ENCODE measurements around the gene ANO9.

The ANO9 gene

DNA sequence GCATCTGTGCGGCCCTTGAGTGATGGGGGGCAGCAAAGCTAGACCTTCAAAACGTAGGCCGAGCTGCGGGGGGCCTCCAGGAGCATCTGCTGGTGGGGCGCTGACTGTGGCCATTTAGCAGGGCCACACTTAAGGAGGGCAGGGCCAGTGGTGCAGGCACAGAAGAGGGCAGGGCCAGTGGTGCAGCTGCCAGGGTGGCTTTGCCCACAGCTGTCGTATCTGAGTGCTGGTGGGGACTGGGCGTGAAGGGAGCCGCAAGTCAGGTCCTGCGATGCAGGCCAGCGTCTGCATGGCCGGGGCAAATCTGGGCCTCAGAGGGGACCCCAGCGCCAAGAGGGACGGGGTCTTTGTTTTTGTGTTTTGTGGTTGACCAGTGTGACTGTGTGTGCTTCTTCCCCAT, 37.5 kb upstream of the ANO9 start:
- no peak overlapping the region for H3K4me2 ChIP-seq (ENCODE audit: low read length)
- H4K20me1 ChIP-seq (ENCODE audit: insufficient read depth, low read length), result no peaks in the 10 kb centered on the region
- H3K27me3 ChIP-seq (ENCODE audit: low read depth, low read length), result no peaks in the 10 kb centered on the region
- TF ChIP-seq, protein P1, sequence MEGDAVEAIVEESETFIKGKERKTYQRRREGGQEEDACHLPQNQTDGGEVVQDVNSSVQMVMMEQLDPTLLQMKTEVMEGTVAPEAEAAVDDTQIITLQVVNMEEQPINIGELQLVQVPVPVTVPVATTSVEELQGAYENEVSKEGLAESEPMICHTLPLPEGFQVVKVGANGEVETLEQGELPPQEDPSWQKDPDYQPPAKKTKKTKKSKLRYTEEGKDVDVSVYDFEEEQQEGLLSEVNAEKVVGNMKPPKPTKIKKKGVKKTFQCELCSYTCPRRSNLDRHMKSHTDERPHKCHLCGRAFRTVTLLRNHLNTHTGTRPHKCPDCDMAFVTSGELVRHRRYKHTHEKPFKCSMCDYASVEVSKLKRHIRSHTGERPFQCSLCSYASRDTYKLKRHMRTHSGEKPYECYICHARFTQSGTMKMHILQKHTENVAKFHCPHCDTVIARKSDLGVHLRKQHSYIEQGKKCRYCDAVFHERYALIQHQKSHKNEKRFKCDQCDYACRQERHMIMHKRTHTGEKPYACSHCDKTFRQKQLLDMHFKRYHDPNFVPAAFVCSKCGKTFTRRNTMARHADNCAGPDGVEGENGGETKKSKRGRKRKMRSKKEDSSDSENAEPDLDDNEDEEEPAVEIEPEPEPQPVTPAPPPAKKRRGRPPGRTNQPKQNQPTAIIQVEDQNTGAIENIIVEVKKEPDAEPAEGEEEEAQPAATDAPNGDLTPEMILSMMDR (IDR thresholded peaks at IDR 0.05; ENCODE audit: low read depth, low read length), result no peak
- H3K9ac ChIP-seq (ENCODE audit: low read length), result no peak overlapping the region
- H3K4me3 ChIP-seq (ENCODE audit: low read length), result no peak overlapping the region
- H3K79me2 ChIP-seq (ENCODE audit: low read length), result peaks cover 14% of the 10 kb centered on the region
- no peak overlapping the region for H2AFZ ChIP-seq (ENCODE audit: low read depth, low read length)
- no peak overlapping the region for H3K27ac ChIP-seq (ENCODE audit: low read length)
- H3K9me3 ChIP-seq (ENCODE audit: insufficient read depth, low read length), result no peaks in the 10 kb centered on the region
- peaks cover 8% of the 10 kb centered on the region for H3K36me3 ChIP-seq (replicated peaks; ENCODE audit: low read depth, low read length)
- H3K4me1 ChIP-seq (ENCODE audit: low read length), result no peaks in the 10 kb centered on the region

DNA sequence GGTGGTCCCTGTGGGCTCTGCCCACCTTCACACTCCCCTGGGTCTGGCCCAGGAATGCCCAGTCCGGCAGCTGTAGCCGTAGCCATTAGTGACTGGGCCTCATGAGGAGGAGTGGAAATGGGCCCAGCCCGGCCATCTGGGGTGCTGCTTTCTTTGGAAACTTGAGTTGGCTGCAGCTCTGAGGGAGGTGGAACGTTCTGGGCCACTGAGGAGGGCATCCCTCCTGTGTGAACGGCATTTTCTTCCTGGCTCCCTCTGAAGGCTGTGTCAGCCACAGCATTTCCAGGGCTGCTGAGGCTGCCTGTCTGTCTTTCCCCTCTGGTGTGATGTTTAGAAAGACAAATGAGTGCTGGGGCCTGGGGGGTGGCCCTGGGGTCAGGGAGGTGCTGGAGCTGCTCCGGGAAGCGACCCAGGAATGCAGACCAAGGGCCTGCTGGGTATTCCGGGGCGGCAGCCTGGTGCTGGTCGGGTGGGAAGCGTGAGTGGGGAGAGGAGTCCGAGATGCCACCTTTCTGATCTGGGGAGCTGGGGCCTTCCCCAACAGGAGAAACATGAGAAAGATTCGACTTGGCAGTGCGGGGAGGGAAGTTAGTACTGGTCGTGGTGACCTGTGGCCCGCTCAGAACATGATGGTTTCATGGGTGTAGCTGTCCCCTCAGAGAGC, 35.4 kb upstream of the ANO9 start:
- Histone ChIP-seq H2AFZ (ENCODE audit: low read depth, low read length) (no peak overlapping the region), H3K4me3 (ENCODE audit: low read length) (no peak overlapping the region), H3K27ac (ENCODE audit: low read length) (no peak overlapping the region), H3K27me3 (ENCODE audit: low read depth, low read length) (no peaks in the 10 kb centered on the region), H3K9ac (ENCODE audit: low read length) (no peak overlapping the region), H3K4me2 (ENCODE audit: low read length) (no peak overlapping the region), H3K79me2 (ENCODE audit: low read length) (peaks cover 9% of the 10 kb centered on the region), H3K9me3 (ENCODE audit: insufficient read depth, low read length) (no peaks in the 10 kb centered on the region), H4K20me1 (ENCODE audit: insufficient read depth, low read length) (no peaks in the 10 kb centered on the region), H3K36me3 (replicated peaks; ENCODE audit: low read depth, low read length) (peaks cover 8% of the 10 kb centered on the region), H3K4me1 (ENCODE audit: low read length) (no peaks in the 10 kb centered on the region)
- TF ChIP-seq EZH2phosphoT487 (IDR thresholded peaks at IDR 0.05; ENCODE audit: low read depth), result no peak
- TF ChIP-seq, protein P1 (IDR thresholded peaks at IDR 0.05; ENCODE audit: low read depth, low read length), result no peak

DNA sequence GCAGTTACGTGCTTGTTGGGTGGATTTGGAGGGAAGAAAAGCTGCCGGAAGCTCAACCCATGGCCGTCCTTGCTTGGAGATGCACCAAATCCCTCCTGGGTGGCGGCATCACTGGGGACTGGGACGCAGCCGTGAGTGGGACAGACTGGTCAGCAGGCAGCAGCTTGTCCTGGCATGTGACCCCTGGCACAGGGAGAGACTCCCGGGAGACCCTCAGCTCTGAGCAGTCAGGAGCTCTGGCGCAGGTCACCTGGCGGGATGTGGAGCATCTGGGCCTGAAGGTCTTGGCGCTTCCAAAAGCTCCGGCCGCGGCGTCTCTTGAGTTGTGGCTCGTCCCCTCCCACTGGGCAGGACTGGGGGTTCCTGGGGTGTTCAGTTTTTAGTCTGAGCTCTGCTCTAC, 34.6 kb upstream of the ANO9 start:
- H3K27ac ChIP-seq (ENCODE audit: low read length), result no peak overlapping the region
- no peak overlapping the region for H3K4me2 ChIP-seq (ENCODE audit: low read length)
- no peak overlapping the region for H3K4me3 ChIP-seq (ENCODE audit: low read length)
- H3K36me3 ChIP-seq (replicated peaks; ENCODE audit: low read depth, low read length), result peaks cover 8% of the 10 kb centered on the region
- no peaks in the 10 kb centered on the region for H3K27me3 ChIP-seq (ENCODE audit: low read depth, low read length)
- peaks cover 10% of the 10 kb centered on the region for H3K79me2 ChIP-seq (ENCODE audit: low read length)
- no peak overlapping the region for H2AFZ ChIP-seq (ENCODE audit: low read depth, low read length)
- no peaks in the 10 kb centered on the region for H3K9me3 ChIP-seq (ENCODE audit: insufficient read depth, low read length)
- H3K4me1 ChIP-seq (ENCODE audit: low read length), result no peaks in the 10 kb centered on the region
- H4K20me1 ChIP-seq (ENCODE audit: insufficient read depth, low read length), result no peaks in the 10 kb centered on the region
- no peak for TF ChIP-seq EZH2phosphoT487 (IDR thresholded peaks at IDR 0.05; ENCODE audit: low read depth)
- TF ChIP-seq, protein P1 (IDR thresholded peaks at IDR 0.05; ENCODE audit: low read depth, low read length), result no peak
- H3K9ac ChIP-seq (ENCODE audit: low read length), result no peak overlapping the region

- no peaks in the 10 kb centered on the region for H3K4me1 ChIP-seq (ENCODE audit: low read length)
- no peak overlapping the region for H2AFZ ChIP-seq (ENCODE audit: low read depth, low read length)
- no peak overlapping the region for H3K4me2 ChIP-seq (ENCODE audit: low read length)
- no peaks in the 10 kb centered on the region for H3K27me3 ChIP-seq (ENCODE audit: low read depth, low read length)
- H3K9me3 ChIP-seq (ENCODE audit: insufficient read depth, low read length), result no peaks in the 10 kb centered on the region
- peaks cover 13% of the 10 kb centered on the region for H3K79me2 ChIP-seq (ENCODE audit: low read length)
- H3K36me3 ChIP-seq (replicated peaks; ENCODE audit: low read depth, low read length), result peaks cover 8% of the 10 kb centered on the region
- no peaks in the 10 kb centered on the region for H4K20me1 ChIP-seq (ENCODE audit: insufficient read depth, low read length)
- no peak overlapping the region for H3K4me3 ChIP-seq (ENCODE audit: low read length)
- TF ChIP-seq, protein P1 (IDR thresholded peaks at IDR 0.05; ENCODE audit: low read depth, low read length), result no peak
- TF ChIP-seq EZH2phosphoT487 (IDR thresholded peaks at IDR 0.05; ENCODE audit: low read depth), result no peak
- H3K27ac ChIP-seq (ENCODE audit: low read length), result no peak overlapping the region
- H3K9ac ChIP-seq (ENCODE audit: low read length), result no peak overlapping the region
Measured at GRCh38 chr11:475941-476340, 34.1 kb upstream of the ANO9 start.
